Measurements from ENCODE around the gene WNT5B. TPM values are rescaled to one million over a fixed set of nuclear protein-coding genes. Genes with fewer than 3 reads are reported as not detected.

The WNT5B gene
- total and polyA plus RNA-seq, 2 of the 4 experiments (the other 2 are of a cell fraction): 83.7 to 102 TPM

DNA sequence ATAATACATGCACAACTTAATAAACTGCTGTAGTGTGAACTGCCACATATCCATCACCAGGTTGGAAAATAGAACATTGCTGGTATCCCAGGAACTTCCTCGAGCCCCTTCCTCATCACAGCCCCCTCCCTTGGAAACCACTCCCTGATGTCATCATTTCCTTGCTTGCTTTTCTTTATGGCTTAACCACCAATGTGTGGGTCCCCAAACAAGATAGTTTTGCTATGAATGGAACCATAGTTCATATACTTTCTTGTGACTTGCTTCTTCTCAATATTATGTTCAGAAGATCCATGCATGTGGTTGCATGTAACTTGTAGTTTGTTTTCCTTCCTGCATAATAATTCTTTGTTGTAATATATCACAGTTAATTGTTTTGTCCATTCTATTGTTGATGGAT is 8.9 kb upstream of the WNT5B start:
- no TSS peak for BruUV-seq (replicated peaks)
- CTCF ChIA-PET: no interaction called here
- in situ Hi-C loops (cut with MboI; ENCODE audit: low sequenced_read_pairs): no loop called here

More for the DNA sequence above, 8.9 kb upstream of the WNT5B start:
- Histone ChIP-seq H3K4me1 (ENCODE audit: control insufficient read depth, insufficient read depth, low read length) (peaks cover 3% of the 10 kb centered on the region), H2BK20ac (ENCODE audit: low read depth, low read length) (no peak overlapping the region), H3K4ac (ENCODE audit: low read depth, low read length) (no peak overlapping the region), H2AK5ac (ENCODE audit: low read depth, low read length) (no peak overlapping the region), H2BK15ac (ENCODE audit: low read depth, low read length) (no peak overlapping the region), H4K20me1 (ENCODE audit: insufficient read depth, low read length) (peaks cover 17% of the 10 kb centered on the region; the same call in 1 of the 2 replicates), H3K18ac (ENCODE audit: low read depth, low read length) (no peak overlapping the region), H3K36me3 (ENCODE audit: control insufficient read depth, insufficient read depth, low read length) (no peaks in the 10 kb centered on the region), H3K79me1 (ENCODE audit: low read depth in 1 of 2, low read length in 2 of 2) (peaks cover 34 to 82% of the 10 kb centered on the region in 2 experiments), H3K56ac (ENCODE audit: extremely low read depth, insufficient read depth, low read length) (no peak overlapping the region), H2BK120ac (ENCODE audit: low read depth, low read length) (no peak overlapping the region), H3K27me3 (ENCODE audit: control insufficient read depth, insufficient read depth, low read length) (no peaks in the 10 kb centered on the region), H4K8ac (ENCODE audit: low read depth in 2 of 2, low read length in 2 of 2) (no peak overlapping the region), H3K9me3 (ENCODE audit: control insufficient read depth, insufficient read depth, low read length) (no peaks in the 10 kb centered on the region), H3K14ac (replicated peaks; ENCODE audit: low read depth, low read length) (no peak overlapping the region), H3K4me3 (ENCODE audit: insufficient read depth, low read depth, low read length) (no peak overlapping the region), H3K4me2 (ENCODE audit: low read depth, low read length) (no peak overlapping the region), H3K27ac (ENCODE audit: insufficient read depth, low read length) (no peak overlapping the region), H2BK5ac (ENCODE audit: low read depth, low read length, poor library complexity, severe bottlenecking) (no peak overlapping the region), H3K9ac (ENCODE audit: low read depth, low read length) (no peak overlapping the region), H2AK9ac (replicated peaks; ENCODE audit: low read depth, low read length, poor library complexity) (no peak overlapping the region), H4K5ac (ENCODE audit: low read depth, low read length) (no peak overlapping the region), H3K9me1 (ENCODE audit: insufficient read depth, low read length) (peaks cover 12% of the 10 kb centered on the region), H4K91ac (ENCODE audit: insufficient read depth, low read depth, low read length) (no peak overlapping the region), H2AFZ (replicated peaks; ENCODE audit: low read length, poor library complexity) (no peak overlapping the region), H3K23ac (ENCODE audit: low read depth, low read length) (no peak overlapping the region)
- DNase-seq (no peak), ATAC-seq (ENCODE audit: low read depth) (no peak)
- dilution Hi-C loops (cut with HindIII; ENCODE audit: low sequenced_read_pairs, unreplicated experiment) (no loop called here), intact Hi-C loops (cut with micrococcal nuclease) (no loop called here)
- POLR2A ChIA-PET (ENCODE audit: unreplicated experiment): no interaction called here
- no CpG with 5 or more reads among the region's 1 CpG for WGBS, 2 experiments (ENCODE audit: extremely low coverage in 2 of 2, insufficient read length in 1 of 2)
- TF ChIP-seq CEBPB (IDR thresholded peaks at IDR 0.05; ENCODE audit: low read depth, low read length) (no peak), FOS (IDR thresholded peaks at IDR 0.05; ENCODE audit: low read depth, low read length) (no peak)
